BJ (cell line): ENCODE results near the gene ROPN1. TPM values are rescaled to one million over a fixed set of nuclear protein-coding genes. Genes with fewer than 3 reads are reported as not detected.
"Not testable (repeated sequence)": the region's sequence is repeated elsewhere in the genome, so short reads cannot be mapped to it uniquely, and the experiment has no call there.

Source experiments
- CTCF ChIA-PET: fragments of 350-600 bp; formaldehyde crosslinking; extraction: SDS; loops from one replicate; lab custom pipeline; 2021; ENCODE audit warnings: antibody characterized with exemption, inconsistent platforms; lab: Yijun Ruan, JAX
- POLR2A ChIA-PET: fragments of 300-600 bp; sonication (Branson Sonifier 250); formaldehyde crosslinking; extraction: SDS; loops from one replicate; lab custom pipeline; 2021; ENCODE audit warnings: antibody characterized with exemption; lab: Charles Lee
- DNase-seq: peaks from one replicate; pipeline ENCODE4 v3.0.0-alpha.2; 2011; ENCODE audit warnings: low read depth
- H3K27me3 ChIP-seq: 2 replicates; pipeline ENCODE4 v1.6.0; 2011; ENCODE audit warnings: low read length; ENCODE audit not compliant: control insufficient read depth, insufficient read depth
- H3K36me3 ChIP-seq: 2 replicates; pipeline ENCODE4 v1.5.1; 2011; ENCODE audit warnings: low read length; ENCODE audit not compliant: control insufficient read depth, insufficient read depth
- H3K4me3 ChIP-seq: 2 replicates; pipeline ENCODE4 v1.5.1; 2011; ENCODE audit warnings: low read depth, mild to moderate bottlenecking, control low read depth, low read length
- polyA plus RNA-seq: library from polyadenylated mRNA; depleted of rRNA; stranded (reverse); fragments of >200 nt; gene quantifications from 2 replicates; pipeline ENCODE4 v1.2.3, GENCODE V29; 2011
- TF ChIP-seq, protein P1 (sequence below): IDR thresholded peaks from 2 replicates; pipeline ENCODE4 v1.5.1; 2011; ENCODE audit warnings: low read depth, mild to moderate bottlenecking, control low read depth, inconsistent platforms, low read length, moderate library complexity; ENCODE audit not compliant: insufficient read depth

ROPN1 gene
- polyA plus RNA-seq, 1 experiment, result not detected

- no peaks in the 10 kb centered on the region for H3K27me3 ChIP-seq
- TF ChIP-seq, protein P1, sequence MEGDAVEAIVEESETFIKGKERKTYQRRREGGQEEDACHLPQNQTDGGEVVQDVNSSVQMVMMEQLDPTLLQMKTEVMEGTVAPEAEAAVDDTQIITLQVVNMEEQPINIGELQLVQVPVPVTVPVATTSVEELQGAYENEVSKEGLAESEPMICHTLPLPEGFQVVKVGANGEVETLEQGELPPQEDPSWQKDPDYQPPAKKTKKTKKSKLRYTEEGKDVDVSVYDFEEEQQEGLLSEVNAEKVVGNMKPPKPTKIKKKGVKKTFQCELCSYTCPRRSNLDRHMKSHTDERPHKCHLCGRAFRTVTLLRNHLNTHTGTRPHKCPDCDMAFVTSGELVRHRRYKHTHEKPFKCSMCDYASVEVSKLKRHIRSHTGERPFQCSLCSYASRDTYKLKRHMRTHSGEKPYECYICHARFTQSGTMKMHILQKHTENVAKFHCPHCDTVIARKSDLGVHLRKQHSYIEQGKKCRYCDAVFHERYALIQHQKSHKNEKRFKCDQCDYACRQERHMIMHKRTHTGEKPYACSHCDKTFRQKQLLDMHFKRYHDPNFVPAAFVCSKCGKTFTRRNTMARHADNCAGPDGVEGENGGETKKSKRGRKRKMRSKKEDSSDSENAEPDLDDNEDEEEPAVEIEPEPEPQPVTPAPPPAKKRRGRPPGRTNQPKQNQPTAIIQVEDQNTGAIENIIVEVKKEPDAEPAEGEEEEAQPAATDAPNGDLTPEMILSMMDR, result no peak
- no peaks in the 10 kb centered on the region for H3K36me3 ChIP-seq
- no peak overlapping the region for H3K4me3 ChIP-seq
- peak; percentile 44 for DNase-seq
- CTCF ChIA-PET, result interaction anchor here (0.9 to 2.0 kb wide), 2 partner anchors 9 to 273 kb away, joined by 3 to 5 read pairs; no protein-coding TSS in a partner anchor
- POLR2A ChIA-PET, result no interaction called here
Measured at GRCh38 chr3:124007186-124007585, 15.3 kb upstream of the ROPN1 start.

- H3K4me3 ChIP-seq, H3K36me3 ChIP-seq, H3K27me3 ChIP-seq, CTCF ChIA-PET, POLR2A ChIA-PET, DNase-seq: not testable (repeated sequence)
Measured at GRCh38 chr3:124002405-124003079, 10.6 kb upstream of the ROPN1 start.

DNA sequence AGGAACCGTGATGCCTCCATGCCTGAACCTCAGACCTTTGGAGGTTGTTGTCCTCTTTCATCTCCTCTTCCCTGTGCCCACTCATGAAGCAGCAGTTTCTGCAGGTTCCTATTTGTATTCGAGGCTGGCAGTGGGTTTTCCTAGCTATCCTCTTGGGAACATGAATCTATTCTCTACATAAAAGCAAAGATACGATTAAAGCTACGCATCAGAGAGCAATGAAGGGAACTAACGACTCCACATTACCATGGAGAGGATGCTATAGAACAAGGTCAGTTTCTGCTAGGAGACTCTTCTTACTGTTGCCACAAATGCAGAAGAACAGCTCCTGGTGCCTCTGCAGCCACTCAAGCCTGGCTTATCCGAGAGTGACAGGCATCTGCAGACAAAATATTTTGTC lies 9.4 kb upstream of the ROPN1 start:
- H3K36me3 ChIP-seq, H3K27me3 ChIP-seq, H3K4me3 ChIP-seq, DNase-seq, POLR2A ChIA-PET, CTCF ChIA-PET: not testable (repeated sequence)

DNA sequence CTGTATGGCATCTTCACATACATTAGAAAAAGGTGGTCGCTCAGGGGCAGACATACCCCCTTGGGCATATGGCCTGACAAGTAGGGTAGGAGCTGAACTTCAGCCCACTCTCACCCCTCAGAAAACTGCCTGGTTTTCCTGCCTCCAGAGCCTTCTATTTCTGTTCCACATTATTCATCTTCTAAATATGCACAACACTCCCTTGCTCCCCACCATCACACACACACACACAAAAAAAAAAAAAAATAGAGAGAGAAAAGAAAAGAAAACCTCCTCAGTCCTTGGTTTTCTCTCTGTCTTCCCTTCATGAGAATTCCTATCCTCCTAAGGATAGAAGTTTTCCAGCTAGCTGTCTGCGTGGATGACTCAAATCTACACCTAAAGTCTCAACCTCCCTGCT lies 5.6 kb upstream of the ROPN1 start:
- H3K36me3 ChIP-seq, result no peaks in the 10 kb centered on the region

DNA sequence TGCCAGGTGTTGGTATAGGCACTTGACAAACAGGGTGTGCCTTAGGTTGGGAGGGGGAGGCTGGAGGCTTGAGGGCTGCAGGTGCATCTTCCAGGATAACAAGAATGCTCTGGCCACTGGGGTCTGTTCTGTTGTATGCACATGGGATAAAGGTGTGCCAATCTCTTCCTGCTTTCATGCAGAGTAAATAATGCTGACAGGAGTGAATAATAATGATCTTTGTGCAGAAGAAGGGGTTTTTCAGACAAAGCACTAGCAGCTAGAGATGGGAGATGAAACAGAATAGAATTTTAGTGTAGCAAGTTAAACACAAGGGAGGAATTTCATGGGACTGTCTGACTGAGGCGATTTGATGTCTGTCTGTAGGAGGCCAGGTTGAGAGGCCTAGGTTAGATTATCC lies 1.9 kb upstream of the ROPN1 start:
- TF ChIP-seq, protein P1, result no peak
- no peak overlapping the region for H3K4me3 ChIP-seq
- DNase-seq, result no peak
- peaks cover 5% of the 10 kb centered on the region for H3K27me3 ChIP-seq
- no peaks in the 10 kb centered on the region for H3K36me3 ChIP-seq
- CTCF ChIA-PET, result interaction anchor here (1.2 kb wide), 1 partner anchor 566 kb away, joined by 3 read pairs; no protein-coding TSS in a partner anchor
- POLR2A ChIA-PET, result no interaction called here

More for the DNA sequence above, 5.6 kb upstream of the ROPN1 start:
- no peak for DNase-seq
- TF ChIP-seq, protein P1, result no peak
- ChIA-PET POLR2A (interaction anchor here (0.7 kb wide), 1 partner anchor 62 kb away, joined by 3 read pairs; no protein-coding TSS in a partner anchor), CTCF (interaction anchor here (1.0 kb wide), 1 partner anchor 17 kb away, joined by 3 read pairs; no protein-coding TSS in a partner anchor)
- peaks cover 1% of the 10 kb centered on the region; the same call in 1 of the 2 replicates for H3K27me3 ChIP-seq
- no peak overlapping the region for H3K4me3 ChIP-seq

DNA sequence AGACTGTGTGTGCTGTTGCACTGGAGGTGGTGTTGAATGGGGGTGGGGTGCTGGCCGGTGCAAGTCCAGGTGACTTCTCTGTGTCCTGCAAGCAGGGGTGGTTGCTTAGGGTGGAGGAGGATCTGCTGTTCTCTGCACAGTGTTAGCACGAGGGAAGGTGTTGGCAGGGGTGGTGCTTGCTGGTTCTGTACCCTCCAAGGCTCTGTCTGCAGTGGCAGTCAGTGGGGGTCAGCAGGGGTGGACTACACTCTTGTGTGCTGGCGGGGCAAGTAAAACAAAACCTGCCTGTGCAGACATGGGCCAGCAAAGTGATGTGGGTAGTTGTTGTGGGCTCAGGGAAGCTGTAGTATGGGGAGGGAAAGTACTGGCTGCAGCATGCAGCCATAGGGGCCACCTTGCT lies 5.5 kb downstream of the ROPN1 start:
- Histone ChIP-seq H3K4me3 (no peak overlapping the region), H3K36me3 (no peaks in the 10 kb centered on the region), H3K27me3 (peaks cover 11% of the 10 kb centered on the region)
- TF ChIP-seq, protein P1, result no peak
- no peak for DNase-seq
- POLR2A ChIA-PET, result no interaction called here
- CTCF ChIA-PET, result interaction anchor here (0.6 kb wide), 1 partner anchor 258 kb away, joined by 3 read pairs; no protein-coding TSS in a partner anchor
